HepG2 (cell line): Measurements from ENCODE around the gene UBAP2L. TPM values are rescaled to one million over a fixed set of nuclear protein-coding genes. Genes with fewer than 3 reads are reported as not detected.

Source experiments
- FOXA1 ChIP-seq, 2 experiments: fragments of 450-650 bp in 1 of 2; sonication (generic) in 1 of 2; formaldehyde crosslinking in 1 of 2; IDR thresholded peaks; 2 replicates each; pipeline versions ENCODE4 v1.4.0 to v1.6.1; 2016 to 2020; ENCODE audit warnings: missing genetic modification reagents in 1 of 2
- GZF1 ChIP-seq: sonication (generic); formaldehyde crosslinking; IDR thresholded peaks from 2 replicates; pipeline ENCODE4 v1.5.1; 2020; ENCODE audit warnings: mild to moderate bottlenecking, missing genetic modification reagents
- HNRNPK ChIP-seq: fragments of 200-400 bp; formaldehyde crosslinking; IDR thresholded peaks from 2 replicates; pipeline ENCODE4 v1.6.1; 2018; ENCODE audit warnings: low read length, low read depth, moderate library complexity, mild to moderate bottlenecking; ENCODE audit not compliant: poor library complexity, severe bottlenecking
- HNRNPL ChIP-seq: fragments of 200-400 bp; formaldehyde crosslinking; IDR thresholded peaks from 2 replicates; pipeline ENCODE4 v1.6.1; 2017; ENCODE audit warnings: mild to moderate bottlenecking, low read depth, low read length
- NPAS2 ChIP-seq: sonication (generic); formaldehyde crosslinking; IDR thresholded peaks from 2 replicates; pipeline ENCODE4 v1.8.0; 2022; ENCODE audit warnings: mild to moderate bottlenecking, missing genetic modification reagents, borderline replicate concordance
- ONECUT2 ChIP-seq: sonication (generic); formaldehyde crosslinking; IDR thresholded peaks from 2 replicates; pipeline ENCODE4 v1.4.0; 2020; ENCODE audit warnings: missing genetic modification reagents
- TBX2 ChIP-seq: sonication (generic); formaldehyde crosslinking; IDR thresholded peaks from 2 replicates; pipeline ENCODE4 v1.5.0; 2020; ENCODE audit warnings: missing genetic modification reagents, mild to moderate bottlenecking, borderline replicate concordance
- ZFYVE20 ChIP-seq: sonication (generic); formaldehyde crosslinking; IDR thresholded peaks from 2 replicates; pipeline ENCODE4 v1.8.0; 2023; ENCODE audit warnings: low read depth, mild to moderate bottlenecking, moderate library complexity, missing genetic modification reagents, borderline replicate concordance
- ZNF124 ChIP-seq: sonication (generic); formaldehyde crosslinking; IDR thresholded peaks from 2 replicates; pipeline ENCODE4 v1.4.0; 2020; ENCODE audit warnings: missing genetic modification reagents
- ZNF230 ChIP-seq: sonication (generic); formaldehyde crosslinking; IDR thresholded peaks from 2 replicates; pipeline ENCODE4 v1.4.0; 2020; ENCODE audit warnings: mild to moderate bottlenecking, missing genetic modification reagents
- polyA plus RNA-seq, 8 experiments: library from polyadenylated mRNA; depleted of rRNA in 3 of 8; stranded (reverse) in 7 of 8; unstranded in 1 of 8; fragments of >200 nt; fragmentation: Illumina TruSeq in 4 of 8; extraction: Trizol in 4 of 8; gene quantifications; 2 replicates each; pipeline versions ENCODE4 v1.2.1 to v1.2.3, GENCODE V29; 2011 to 2016; ENCODE audit warnings: low read depth in 4 of 8, missing spikeins in 1 of 8, mixed read lengths in 1 of 8; ENCODE audit not compliant: insufficient read depth in 1 of 8
- total RNA-seq, 5 experiments: library from RNA; depleted of rRNA; stranded (reverse); fragments of >200 nt; fragmentation: Illumina TruSeq; extraction: Trizol; gene quantifications; 2 replicates each; pipeline ENCODE4 v1.2.3, GENCODE V29; 2016; ENCODE audit warnings: low read depth in 1 of 5
- TF ChIP-seq, protein P1 (sequence below): sonication (generic); formaldehyde crosslinking; IDR thresholded peaks from 2 replicates; pipeline ENCODE4 v1.5.0; 2020; ENCODE audit warnings: missing genetic modification reagents
- TF ChIP-seq, protein P2 (sequence below): sonication (generic); formaldehyde crosslinking; IDR thresholded peaks from 2 replicates; pipeline ENCODE4 v1.4.0; 2020; ENCODE audit warnings: mild to moderate bottlenecking, missing genetic modification reagents
- TF ChIP-seq, protein P3 (sequence below): sonication (generic); formaldehyde crosslinking; IDR thresholded peaks from 2 replicates; pipeline ENCODE4 v1.5.0; 2020; ENCODE audit warnings: mild to moderate bottlenecking, missing genetic modification reagents, borderline replicate concordance
- TF ChIP-seq, protein P4 (sequence below): sonication (generic); formaldehyde crosslinking; IDR thresholded peaks from 2 replicates; pipeline ENCODE4 v1.4.0; 2020; ENCODE audit warnings: mild to moderate bottlenecking, missing genetic modification reagents, borderline replicate concordance
- TF ChIP-seq, protein P5 (sequence below): sonication (generic); formaldehyde crosslinking; IDR thresholded peaks from 2 replicates; pipeline ENCODE4 v1.4.0; 2020; ENCODE audit warnings: missing genetic modification reagents, mild to moderate bottlenecking, borderline replicate concordance

Gene UBAP2L
- total and polyA plus RNA-seq, 2 of the 13 experiments (the other 11 are each of a cell fraction or from before 2014, with no cell fraction given), result 74.2 to 159 TPM

DNA sequence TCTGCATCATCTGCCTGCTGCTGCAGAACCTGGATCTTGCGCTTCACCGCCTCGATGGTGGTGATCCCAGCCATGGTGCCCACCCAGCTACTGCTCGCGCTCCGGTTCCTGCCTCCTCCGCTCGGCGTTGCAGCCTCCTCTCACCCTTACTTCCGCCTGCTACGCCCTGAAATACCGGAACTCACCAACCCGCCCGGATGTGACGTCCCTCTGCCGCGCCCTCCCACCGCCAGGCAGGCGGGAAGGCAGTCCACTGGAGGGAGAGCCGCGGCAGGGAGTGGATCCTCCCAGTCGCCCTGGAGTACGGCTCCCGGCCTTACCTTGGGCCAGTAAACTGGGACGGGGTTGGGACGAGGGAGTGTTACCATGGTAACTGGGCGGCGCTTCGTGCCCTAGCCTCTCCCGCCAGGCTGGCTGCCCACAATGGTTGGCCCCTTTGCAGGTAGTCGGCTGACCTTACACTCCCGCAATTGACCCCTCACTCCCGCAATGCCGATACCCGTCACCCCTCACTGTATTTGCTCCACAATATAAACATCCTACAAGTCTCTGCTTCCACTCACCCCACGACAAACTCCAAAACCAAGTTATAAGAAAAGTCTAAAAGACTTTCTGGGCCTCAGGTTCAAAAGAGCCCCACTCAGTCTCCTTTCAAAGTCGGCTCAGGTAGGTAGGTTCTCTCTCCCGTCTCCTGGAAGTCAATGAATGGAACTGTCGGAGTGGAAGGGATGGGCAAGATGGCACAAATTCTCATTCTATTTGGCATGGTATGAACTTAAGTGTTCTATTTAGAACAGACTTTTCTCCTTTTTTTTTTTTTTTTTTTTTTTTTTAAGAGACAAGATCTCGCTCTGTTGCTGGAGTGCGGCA, 37.5 kb upstream of the UBAP2L start (continued):
- TF ChIP-seq GZF1 (CRISPR knock-in tag), result no peak
- no peak; the same call in 1 of the 2 replicates for TF ChIP-seq ZNF230 (CRISPR knock-in tag)
- TF ChIP-seq NPAS2 (CRISPR knock-in tag), result no peak
- TF ChIP-seq, protein P1, sequence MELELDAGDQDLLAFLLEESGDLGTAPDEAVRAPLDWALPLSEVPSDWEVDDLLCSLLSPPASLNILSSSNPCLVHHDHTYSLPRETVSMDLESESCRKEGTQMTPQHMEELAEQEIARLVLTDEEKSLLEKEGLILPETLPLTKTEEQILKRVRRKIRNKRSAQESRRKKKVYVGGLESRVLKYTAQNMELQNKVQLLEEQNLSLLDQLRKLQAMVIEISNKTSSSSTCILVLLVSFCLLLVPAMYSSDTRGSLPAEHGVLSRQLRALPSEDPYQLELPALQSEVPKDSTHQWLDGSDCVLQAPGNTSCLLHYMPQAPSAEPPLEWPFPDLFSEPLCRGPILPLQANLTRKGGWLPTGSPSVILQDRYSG (CRISPR knock-in tag), result peak; percentile 50; the same call in 1 of the 2 replicates
- TF ChIP-seq, protein P2, sequence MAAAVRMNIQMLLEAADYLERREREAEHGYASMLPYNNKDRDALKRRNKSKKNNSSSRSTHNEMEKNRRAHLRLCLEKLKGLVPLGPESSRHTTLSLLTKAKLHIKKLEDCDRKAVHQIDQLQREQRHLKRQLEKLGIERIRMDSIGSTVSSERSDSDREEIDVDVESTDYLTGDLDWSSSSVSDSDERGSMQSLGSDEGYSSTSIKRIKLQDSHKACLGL (CRISPR knock-in tag), result peak; percentile 70; the same call in 1 of the 2 replicates
- peak; percentile 75; the same call in 1 of the 2 replicates for TF ChIP-seq ZNF124 (CRISPR knock-in tag)
- peak; percentile 69; the same call in 1 of the 2 replicates for TF ChIP-seq HNRNPL
- peak; percentile 86 for TF ChIP-seq TBX2 (CRISPR knock-in tag)
- TF ChIP-seq HNRNPK, result no peak
- TF ChIP-seq, protein P3, sequence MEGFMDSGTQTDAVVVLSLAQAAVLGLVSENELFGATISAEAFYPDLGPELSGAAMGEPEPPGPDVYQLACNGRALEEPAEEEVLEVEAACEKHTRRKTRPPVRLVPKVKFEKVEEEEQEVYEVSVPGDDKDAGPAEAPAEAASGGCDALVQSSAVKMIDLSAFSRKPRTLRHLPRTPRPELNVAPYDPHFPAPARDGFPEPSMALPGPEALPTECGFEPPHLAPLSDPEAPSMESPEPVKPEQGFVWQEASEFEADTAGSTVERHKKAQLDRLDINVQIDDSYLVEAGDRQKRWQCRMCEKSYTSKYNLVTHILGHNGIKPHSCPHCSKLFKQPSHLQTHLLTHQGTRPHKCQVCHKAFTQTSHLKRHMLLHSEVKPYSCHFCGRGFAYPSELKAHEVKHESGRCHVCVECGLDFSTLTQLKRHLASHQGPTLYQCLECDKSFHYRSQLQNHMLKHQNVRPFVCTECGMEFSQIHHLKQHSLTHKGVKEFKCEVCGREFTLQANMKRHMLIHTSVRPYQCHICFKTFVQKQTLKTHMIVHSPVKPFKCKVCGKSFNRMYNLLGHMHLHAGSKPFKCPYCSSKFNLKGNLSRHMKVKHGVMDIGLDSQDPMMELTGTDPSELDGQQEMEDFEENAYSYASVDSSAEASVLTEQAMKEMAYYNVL (CRISPR knock-in tag), result peak; percentile 50; the same call in 1 of the 2 replicates
- TF ChIP-seq ZFYVE20 (CRISPR knock-in tag), result peak; percentile 32; the same call in 1 of the 2 replicates
- no peak for TF ChIP-seq FOXA1 (IDR thresholded peaks at IDR 0.05)
- TF ChIP-seq FOXA1 (CRISPR knock-in tag; IDR thresholded peaks at IDR 0.05), result peak; percentile 42
- TF ChIP-seq, protein P4, sequence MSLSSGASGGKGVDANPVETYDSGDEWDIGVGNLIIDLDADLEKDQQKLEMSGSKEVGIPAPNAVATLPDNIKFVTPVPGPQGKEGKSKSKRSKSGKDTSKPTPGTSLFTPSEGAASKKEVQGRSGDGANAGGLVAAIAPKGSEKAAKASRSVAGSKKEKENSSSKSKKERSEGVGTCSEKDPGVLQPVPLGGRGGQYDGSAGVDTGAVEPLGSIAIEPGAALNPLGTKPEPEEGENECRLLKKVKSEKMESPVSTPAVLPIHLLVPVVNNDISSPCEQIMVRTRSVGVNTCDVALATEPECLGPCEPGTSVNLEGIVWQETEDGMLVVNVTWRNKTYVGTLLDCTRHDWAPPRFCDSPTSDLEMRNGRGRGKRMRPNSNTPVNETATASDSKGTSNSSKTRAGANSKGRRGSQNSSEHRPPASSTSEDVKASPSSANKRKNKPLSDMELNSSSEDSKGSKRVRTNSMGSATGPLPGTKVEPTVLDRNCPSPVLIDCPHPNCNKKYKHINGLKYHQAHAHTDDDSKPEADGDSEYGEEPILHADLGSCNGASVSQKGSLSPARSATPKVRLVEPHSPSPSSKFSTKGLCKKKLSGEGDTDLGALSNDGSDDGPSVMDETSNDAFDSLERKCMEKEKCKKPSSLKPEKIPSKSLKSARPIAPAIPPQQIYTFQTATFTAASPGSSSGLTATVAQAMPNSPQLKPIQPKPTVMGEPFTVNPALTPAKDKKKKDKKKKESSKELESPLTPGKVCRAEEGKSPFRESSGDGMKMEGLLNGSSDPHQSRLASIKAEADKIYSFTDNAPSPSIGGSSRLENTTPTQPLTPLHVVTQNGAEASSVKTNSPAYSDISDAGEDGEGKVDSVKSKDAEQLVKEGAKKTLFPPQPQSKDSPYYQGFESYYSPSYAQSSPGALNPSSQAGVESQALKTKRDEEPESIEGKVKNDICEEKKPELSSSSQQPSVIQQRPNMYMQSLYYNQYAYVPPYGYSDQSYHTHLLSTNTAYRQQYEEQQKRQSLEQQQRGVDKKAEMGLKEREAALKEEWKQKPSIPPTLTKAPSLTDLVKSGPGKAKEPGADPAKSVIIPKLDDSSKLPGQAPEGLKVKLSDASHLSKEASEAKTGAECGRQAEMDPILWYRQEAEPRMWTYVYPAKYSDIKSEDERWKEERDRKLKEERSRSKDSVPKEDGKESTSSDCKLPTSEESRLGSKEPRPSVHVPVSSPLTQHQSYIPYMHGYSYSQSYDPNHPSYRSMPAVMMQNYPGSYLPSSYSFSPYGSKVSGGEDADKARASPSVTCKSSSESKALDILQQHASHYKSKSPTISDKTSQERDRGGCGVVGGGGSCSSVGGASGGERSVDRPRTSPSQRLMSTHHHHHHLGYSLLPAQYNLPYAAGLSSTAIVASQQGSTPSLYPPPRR (CRISPR knock-in tag), result no peak
- TF ChIP-seq ONECUT2 (CRISPR knock-in tag), result 0 out of 2 replicates have a peak, but pooled peaks have one; percentile 2
- TF ChIP-seq, protein P5, sequence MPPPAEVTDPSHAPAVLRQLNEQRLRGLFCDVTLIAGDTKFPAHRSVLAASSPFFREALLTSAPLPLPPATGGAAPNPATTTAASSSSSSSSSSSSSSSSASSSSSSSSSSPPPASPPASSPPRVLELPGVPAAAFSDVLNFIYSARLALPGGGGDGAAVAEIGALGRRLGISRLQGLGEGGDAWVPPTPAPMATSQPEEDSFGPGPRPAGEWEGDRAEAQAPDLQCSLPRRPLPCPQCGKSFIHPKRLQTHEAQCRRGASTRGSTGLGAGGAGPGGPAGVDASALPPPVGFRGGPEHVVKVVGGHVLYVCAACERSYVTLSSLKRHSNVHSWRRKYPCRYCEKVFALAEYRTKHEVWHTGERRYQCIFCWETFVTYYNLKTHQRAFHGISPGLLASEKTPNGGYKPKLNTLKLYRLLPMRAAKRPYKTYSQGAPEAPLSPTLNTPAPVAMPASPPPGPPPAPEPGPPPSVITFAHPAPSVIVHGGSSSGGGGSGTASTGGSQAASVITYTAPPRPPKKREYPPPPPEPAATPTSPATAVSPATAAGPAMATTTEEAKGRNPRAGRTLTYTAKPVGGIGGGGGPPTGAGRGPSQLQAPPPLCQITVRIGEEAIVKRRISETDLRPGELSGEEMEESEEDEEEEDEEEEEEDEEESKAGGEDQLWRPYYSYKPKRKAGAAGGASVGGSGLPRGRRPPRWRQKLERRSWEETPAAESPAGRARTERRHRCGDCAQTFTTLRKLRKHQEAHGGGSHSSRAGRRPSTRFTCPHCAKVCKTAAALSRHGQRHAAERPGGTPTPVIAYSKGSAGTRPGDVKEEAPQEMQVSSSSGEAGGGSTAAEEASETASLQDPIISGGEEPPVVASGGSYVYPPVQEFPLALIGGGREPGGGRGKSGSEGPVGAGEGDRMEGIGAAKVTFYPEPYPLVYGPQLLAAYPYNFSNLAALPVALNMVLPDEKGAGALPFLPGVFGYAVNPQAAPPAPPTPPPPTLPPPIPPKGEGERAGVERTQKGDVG (CRISPR knock-in tag), result peak; percentile 67; the same call in 1 of the 2 replicates
